Osteoblast (primary cell): ENCODE measurements around the gene PRPH2. TPM values are rescaled to one million over a fixed set of nuclear protein-coding genes. Genes with fewer than 3 reads are reported as not detected.

Experiments
- DNase-seq: peaks from one replicate; pipeline ENCODE4 v3.0.0; 2011; ENCODE audit warnings: low spot score, mixed read lengths; ENCODE audit not compliant: insufficient read length; ENCODE audit errors: missing footprints
- H2AFZ ChIP-seq: 2 replicates; pipeline ENCODE4 v1.6.0; 2011; ENCODE audit warnings: mild to moderate bottlenecking, low read length
- H3K27ac ChIP-seq: 2 replicates; pipeline ENCODE4 v1.5.1; 2011; ENCODE audit warnings: mild to moderate bottlenecking, low read depth, low read length, moderate library complexity
- H3K27me3 ChIP-seq: 2 replicates; pipeline ENCODE4 v1.6.0; 2012; ENCODE audit warnings: mild to moderate bottlenecking, control low read depth, inconsistent platforms, low read length, moderate library complexity; ENCODE audit not compliant: insufficient read depth
- H3K36me3 ChIP-seq: 2 replicates; pipeline ENCODE4 v1.5.1; 2011; ENCODE audit warnings: mild to moderate bottlenecking, low read length, control low read depth, moderate library complexity; ENCODE audit not compliant: insufficient read depth
- H3K4me1 ChIP-seq: 2 replicates; pipeline ENCODE4 v1.5.1; 2011; ENCODE audit warnings: mild to moderate bottlenecking, low read length, control low read depth, moderate library complexity; ENCODE audit not compliant: insufficient read depth
- H3K4me2 ChIP-seq: 2 replicates; pipeline ENCODE4 v1.6.0; 2011; ENCODE audit warnings: mild to moderate bottlenecking, low read length; ENCODE audit not compliant: insufficient read depth
- H3K4me3 ChIP-seq: fragments of 200-600 bp; sonication (generic); 3 replicates; pipeline ENCODE4 v1.5.1; 2012; ENCODE audit warnings: mild to moderate bottlenecking, low read length, inconsistent platforms; ENCODE audit not compliant: insufficient read depth
- H3K79me2 ChIP-seq: 2 replicates; pipeline ENCODE4 v1.6.0; 2012; ENCODE audit warnings: mild to moderate bottlenecking, low read length, control low read depth, inconsistent platforms; ENCODE audit not compliant: insufficient read depth
- H3K9me3 ChIP-seq: 2 replicates; pipeline ENCODE4 v1.5.1; 2011; ENCODE audit warnings: low read depth, low read length, control low read depth
- H4K20me1 ChIP-seq: 2 replicates; pipeline ENCODE4 v1.6.0; 2012; ENCODE audit warnings: mild to moderate bottlenecking, low read length, control low read depth; ENCODE audit not compliant: insufficient read depth
- total RNA-seq: library from RNA; depleted of rRNA; stranded (reverse); fragments of >200 nt; gene quantifications from 2 replicates; pipeline ENCODE4 v1.2.3, GENCODE V29; 2012
- TF ChIP-seq, protein P1 (sequence below): IDR thresholded peaks from 2 replicates; pipeline ENCODE4 v1.5.1; 2011; ENCODE audit warnings: mild to moderate bottlenecking, low read depth, low read length, moderate library complexity; ENCODE audit errors: extremely low read depth

PRPH2 gene
- total RNA-seq, 1 donor, result 3.3 TPM

DNA sequence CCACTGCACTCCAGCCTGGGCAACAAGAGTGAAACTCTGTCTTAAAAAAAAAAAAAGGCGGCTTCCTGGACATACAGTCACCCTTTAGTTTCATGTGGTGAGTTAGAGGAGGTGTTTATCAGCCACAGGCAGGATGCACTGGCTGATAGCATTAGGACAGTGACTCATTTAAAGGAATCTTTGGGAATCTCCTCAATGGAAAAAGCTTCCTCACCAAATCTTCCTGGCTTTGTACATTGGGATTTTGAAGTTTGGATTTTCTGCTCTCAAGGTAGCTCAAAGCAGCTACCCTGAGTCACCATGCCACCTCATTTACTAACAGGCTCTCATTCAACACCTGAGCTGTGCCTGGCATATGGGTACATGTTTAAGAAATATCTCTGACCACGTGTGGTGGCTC lies 20.2 kb downstream of the PRPH2 start:
- Histone ChIP-seq H3K36me3 (no peaks in the 10 kb centered on the region), H3K4me3 (no peak overlapping the region), H2AFZ (no peak overlapping the region), H4K20me1 (no peaks in the 10 kb centered on the region), H3K27ac (no peak overlapping the region), H3K27me3 (no peaks in the 10 kb centered on the region), H3K4me1 (peaks cover 2% of the 10 kb centered on the region), H3K4me2 (no peak overlapping the region), H3K79me2 (no peaks in the 10 kb centered on the region), H3K9me3 (no peaks in the 10 kb centered on the region)
- peak; percentile 66 for DNase-seq
- TF ChIP-seq, protein P1, sequence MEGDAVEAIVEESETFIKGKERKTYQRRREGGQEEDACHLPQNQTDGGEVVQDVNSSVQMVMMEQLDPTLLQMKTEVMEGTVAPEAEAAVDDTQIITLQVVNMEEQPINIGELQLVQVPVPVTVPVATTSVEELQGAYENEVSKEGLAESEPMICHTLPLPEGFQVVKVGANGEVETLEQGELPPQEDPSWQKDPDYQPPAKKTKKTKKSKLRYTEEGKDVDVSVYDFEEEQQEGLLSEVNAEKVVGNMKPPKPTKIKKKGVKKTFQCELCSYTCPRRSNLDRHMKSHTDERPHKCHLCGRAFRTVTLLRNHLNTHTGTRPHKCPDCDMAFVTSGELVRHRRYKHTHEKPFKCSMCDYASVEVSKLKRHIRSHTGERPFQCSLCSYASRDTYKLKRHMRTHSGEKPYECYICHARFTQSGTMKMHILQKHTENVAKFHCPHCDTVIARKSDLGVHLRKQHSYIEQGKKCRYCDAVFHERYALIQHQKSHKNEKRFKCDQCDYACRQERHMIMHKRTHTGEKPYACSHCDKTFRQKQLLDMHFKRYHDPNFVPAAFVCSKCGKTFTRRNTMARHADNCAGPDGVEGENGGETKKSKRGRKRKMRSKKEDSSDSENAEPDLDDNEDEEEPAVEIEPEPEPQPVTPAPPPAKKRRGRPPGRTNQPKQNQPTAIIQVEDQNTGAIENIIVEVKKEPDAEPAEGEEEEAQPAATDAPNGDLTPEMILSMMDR, result no peak

DNA sequence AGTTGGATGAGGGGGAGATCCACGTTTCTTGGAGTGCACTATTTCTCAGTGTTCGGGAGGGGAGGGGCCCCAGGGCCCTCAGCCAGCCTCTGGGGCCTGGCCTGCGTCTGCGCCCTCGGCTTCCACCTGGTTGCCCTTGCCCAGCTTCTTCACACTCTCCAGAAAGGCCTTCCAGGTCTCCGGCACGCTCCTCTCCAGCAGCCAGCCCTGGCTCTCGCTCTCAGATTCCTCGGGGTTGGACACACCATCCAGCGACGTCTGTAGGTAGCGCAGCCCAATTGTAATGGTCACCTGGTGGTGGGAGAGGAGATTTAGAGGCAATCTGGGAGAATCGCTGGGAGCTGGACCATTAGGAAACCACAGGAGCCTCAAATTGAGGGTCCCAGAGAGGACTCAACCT lies 24.2 kb downstream of the PRPH2 start:
- Histone ChIP-seq H3K4me3 (no peak overlapping the region), H3K27ac (no peak overlapping the region), H4K20me1 (no peaks in the 10 kb centered on the region), H2AFZ (no peak overlapping the region), H3K27me3 (no peaks in the 10 kb centered on the region), H3K79me2 (no peaks in the 10 kb centered on the region), H3K36me3 (peaks cover under 1% of the 10 kb centered on the region), H3K9me3 (no peaks in the 10 kb centered on the region), H3K4me2 (no peak overlapping the region), H3K4me1 (peaks cover 38% of the 10 kb centered on the region)
- TF ChIP-seq, protein P1, result no peak
- DNase-seq, result no peak

DNA sequence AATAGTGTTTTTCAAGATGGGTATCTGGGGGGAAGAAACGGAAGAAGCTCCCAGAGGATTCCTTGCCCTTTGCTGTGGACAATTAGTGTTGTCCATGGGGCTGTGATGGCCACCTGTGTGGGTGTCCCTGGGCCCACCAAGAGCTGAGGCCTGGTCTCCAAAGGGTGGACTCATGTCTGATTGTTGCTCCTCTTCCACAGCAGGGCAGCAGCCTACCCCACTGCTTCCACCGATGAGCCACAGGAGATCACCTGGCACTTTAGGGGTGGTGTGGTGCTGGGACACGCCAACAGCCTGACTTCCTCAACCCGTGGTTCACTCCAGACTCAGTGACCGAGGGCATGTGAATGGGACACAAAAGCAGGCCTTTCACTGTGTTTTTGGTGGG lies 25.1 kb downstream of the PRPH2 start:
- DNase-seq, result no peak
- H3K27ac ChIP-seq, result no peak overlapping the region
- no peaks in the 10 kb centered on the region for H4K20me1 ChIP-seq
- no peaks in the 10 kb centered on the region for H3K27me3 ChIP-seq
- H3K79me2 ChIP-seq, result no peaks in the 10 kb centered on the region
- H3K9me3 ChIP-seq, result no peaks in the 10 kb centered on the region
- no peak overlapping the region for H3K4me3 ChIP-seq
- no peak overlapping the region for H2AFZ ChIP-seq
- H3K4me2 ChIP-seq, result no peak overlapping the region
- peaks cover 6% of the 10 kb centered on the region for H3K36me3 ChIP-seq
- TF ChIP-seq, protein P1, result no peak
- peaks cover 48% of the 10 kb centered on the region for H3K4me1 ChIP-seq

GRCh38 chr6:42696526-42697267 lies 25.7 kb downstream of the PRPH2 start:
- peak overlapping the region; percentile 8 for H3K4me2 ChIP-seq

More at GRCh38 chr6:42696526-42697267, 25.7 kb downstream of the PRPH2 start:
- Histone ChIP-seq H2AFZ (no peak overlapping the region), H3K27ac (peak overlapping the region; percentile 50), H3K79me2 (no peaks in the 10 kb centered on the region), H3K36me3 (peaks cover 6% of the 10 kb centered on the region), H4K20me1 (no peaks in the 10 kb centered on the region), H3K4me3 (no peak overlapping the region), H3K4me1 (peaks cover 54% of the 10 kb centered on the region), H3K27me3 (no peaks in the 10 kb centered on the region), H3K9me3 (no peaks in the 10 kb centered on the region)
- TF ChIP-seq, protein P1, result no peak
- peak; percentile 78 for DNase-seq
